Activated gamma-delta T cell treated with Interleukin-2 at 50 U/mL for 16 hours (primary cell): ENCODE measurements around the gene HEXB.

Experiments used
- DNase-seq: peaks from one replicate; pipeline ENCODE4 v3.0.0-alpha.2; 2020

The HEXB gene

GRCh38 chr5:74761241-74761640, 76.2 kb downstream of the HEXB start:
- DNase-seq: no peak

- no peak for DNase-seq
Measured at GRCh38 chr5:74762599-74762998, 77.6 kb downstream of the HEXB start.

- DNase-seq: no peak
Measured at GRCh38 chr5:74763504-74763903, 78.5 kb downstream of the HEXB start.

- no peak for DNase-seq
Measured at GRCh38 chr5:74765201-74765600, 80.2 kb downstream of the HEXB start.

GRCh38 chr5:74765929-74766328, 80.9 kb downstream of the HEXB start:
- DNase-seq: no peak

GRCh38 chr5:74766418-74766848, 81.4 kb downstream of the HEXB start:
- DNase-seq: peak; percentile 12

GRCh38 chr5:74766849-74767578, 82.0 kb downstream of the HEXB start, which contains the start of the genes GFM2 and NSA2:
TSS of gene GFM2 (minus strand) at chr5:74767117. CDS start at chr5:74763742, 3,375 bp downstream.
TSS of gene NSA2 (plus strand) at chr5:74767249. CDS start at chr5:74767361, 112 bp downstream.
- peak; percentile 92 for DNase-seq

GRCh38 chr5:74767579-74767913, 82.5 kb downstream of the HEXB start:
- DNase-seq: no peak
